ENCODE results near the gene PRRT2.
"Not testable (repeated sequence)": the region's sequence is repeated elsewhere in the genome, so short reads cannot be mapped to it uniquely, and the experiment has no call there.

Gene PRRT2

GRCh38 chr16:29811896-29812665 is at the start of gene PRRT2:
PRRT2 (plus strand) TSS chr16:29812193; CDS start chr16:29813055, 862 bp downstream.
- no peak for DNase-seq (ENCODE audit: low read depth in 2 of 2)

DNA sequence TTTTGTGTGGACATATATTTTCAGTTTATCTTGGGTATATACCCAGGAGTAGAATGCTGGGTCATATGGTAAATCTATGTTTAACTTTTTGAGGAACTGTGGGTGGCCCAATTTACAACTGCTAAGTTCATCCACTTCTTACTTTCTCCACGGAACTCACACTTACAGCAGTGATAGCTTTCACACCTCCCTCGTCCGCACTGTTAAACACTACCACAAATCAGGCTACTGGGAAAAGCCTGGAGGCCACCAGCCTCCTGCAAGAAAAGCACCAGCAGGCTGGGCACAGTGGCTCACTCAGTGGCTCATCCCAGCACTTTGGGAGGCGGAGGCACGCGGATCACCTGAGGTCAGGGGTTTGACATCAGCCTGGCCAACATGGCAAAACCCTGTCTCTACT is 48.7 kb upstream of the PRRT2 start:
- DNase-seq (ENCODE audit: low read depth in 2 of 2), result no peak

DNA sequence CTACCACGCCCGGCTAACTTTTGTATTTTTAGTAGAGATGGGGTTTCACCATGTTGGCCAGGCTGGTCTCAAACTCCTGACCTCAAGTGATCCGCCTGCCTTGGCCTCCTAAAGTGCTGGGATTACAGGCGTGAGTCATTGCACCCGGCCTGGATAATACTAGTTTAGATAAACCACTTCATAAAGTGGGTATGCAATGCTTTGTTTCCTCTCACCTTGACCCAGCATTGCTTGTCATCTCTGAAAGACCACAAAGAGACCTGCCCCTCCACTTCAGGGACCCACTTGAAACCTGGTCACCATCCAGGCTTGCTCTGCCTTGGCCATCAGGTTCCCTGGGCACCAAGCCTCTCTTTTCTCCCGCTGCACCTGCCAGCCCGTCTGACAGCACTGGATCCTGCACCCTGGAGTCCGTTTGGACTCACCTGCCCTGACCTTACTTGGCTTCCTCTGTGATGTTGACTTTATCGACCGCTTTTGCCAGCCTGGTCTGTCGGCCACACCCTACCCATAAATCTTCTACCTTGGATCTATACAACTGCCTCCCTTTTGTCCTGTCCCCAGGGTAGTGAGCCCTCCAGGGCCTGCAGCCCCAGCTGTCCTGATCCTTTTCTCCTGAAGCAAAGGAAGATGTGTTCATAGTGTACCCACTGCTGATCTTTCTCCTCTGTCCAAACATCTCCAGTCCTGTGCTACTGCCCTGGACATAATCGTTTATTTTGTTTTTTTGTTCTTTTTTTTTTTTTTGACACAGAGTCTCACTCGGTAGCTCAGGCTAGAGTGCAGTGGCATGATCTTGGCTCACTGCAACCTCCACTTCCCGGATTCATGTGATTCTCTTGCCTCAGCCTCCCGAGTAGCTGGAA is 46.6 kb upstream of the PRRT2 start:
- DNase-seq (ENCODE audit: low read depth in 2 of 2), result no peak

DNA sequence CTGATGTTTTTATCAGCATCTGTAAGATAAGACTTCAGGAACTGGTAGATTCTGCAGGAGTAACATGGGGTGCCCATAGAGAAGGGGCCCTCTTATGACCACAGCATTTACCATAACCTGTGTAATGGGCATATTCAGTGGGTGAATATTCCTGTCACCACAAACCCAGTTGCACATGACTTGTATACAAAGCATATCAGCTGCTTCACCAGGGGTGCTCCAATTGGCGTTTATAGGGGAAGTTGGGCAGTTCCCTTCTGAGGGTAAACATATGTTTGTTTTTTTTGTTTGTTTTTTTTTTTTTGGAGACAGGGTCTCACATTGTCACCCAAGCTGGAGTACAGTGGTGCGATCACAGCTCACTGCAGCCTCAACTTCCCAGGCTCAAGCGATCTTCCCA is 45.4 kb upstream of the PRRT2 start:
- no peak for DNase-seq (ENCODE audit: low read depth in 2 of 2)

- no peak for DNase-seq (ENCODE audit: low read depth in 2 of 2)
Observed at GRCh38 chr16:29767062-29767461, 44.9 kb upstream of the PRRT2 start.

- no peak for DNase-seq (ENCODE audit: low read depth in 2 of 2)
Observed at GRCh38 chr16:29769507-29769906, 42.5 kb upstream of the PRRT2 start.

GRCh38 chr16:29770250-29770929 is 41.6 kb upstream of the PRRT2 start:
- no peak for DNase-seq (ENCODE audit: low read depth in 2 of 2)

DNA sequence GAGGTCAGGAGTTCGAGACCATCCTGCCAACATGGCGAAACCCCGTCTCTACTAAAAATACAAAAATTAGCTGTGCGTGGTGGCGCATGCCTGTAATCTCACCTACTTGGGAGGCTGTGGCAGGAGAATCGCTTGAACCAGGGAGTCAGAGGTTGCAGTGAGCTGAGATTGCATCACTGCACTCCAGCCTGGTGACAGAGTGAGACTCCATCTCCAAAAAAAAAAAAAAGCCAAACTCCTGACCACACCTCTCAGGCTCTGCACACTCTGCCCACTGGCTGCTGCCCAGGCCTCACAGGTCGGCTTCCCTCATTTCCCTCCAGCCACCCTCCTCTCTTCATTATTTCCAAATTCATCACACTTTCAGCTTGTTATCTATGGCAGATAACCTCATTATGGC is 39.7 kb upstream of the PRRT2 start:
- DNase-seq (ENCODE audit: low read depth in 2 of 2), result not testable (repeated sequence)

GRCh38 chr16:29774730-29775129 is 37.3 kb upstream of the PRRT2 start:
- no peak for DNase-seq (ENCODE audit: low read depth in 2 of 2)

- no peak for DNase-seq (ENCODE audit: low read depth in 2 of 2)
Observed at GRCh38 chr16:29775742-29776408, 36.1 kb upstream of the PRRT2 start.

DNA sequence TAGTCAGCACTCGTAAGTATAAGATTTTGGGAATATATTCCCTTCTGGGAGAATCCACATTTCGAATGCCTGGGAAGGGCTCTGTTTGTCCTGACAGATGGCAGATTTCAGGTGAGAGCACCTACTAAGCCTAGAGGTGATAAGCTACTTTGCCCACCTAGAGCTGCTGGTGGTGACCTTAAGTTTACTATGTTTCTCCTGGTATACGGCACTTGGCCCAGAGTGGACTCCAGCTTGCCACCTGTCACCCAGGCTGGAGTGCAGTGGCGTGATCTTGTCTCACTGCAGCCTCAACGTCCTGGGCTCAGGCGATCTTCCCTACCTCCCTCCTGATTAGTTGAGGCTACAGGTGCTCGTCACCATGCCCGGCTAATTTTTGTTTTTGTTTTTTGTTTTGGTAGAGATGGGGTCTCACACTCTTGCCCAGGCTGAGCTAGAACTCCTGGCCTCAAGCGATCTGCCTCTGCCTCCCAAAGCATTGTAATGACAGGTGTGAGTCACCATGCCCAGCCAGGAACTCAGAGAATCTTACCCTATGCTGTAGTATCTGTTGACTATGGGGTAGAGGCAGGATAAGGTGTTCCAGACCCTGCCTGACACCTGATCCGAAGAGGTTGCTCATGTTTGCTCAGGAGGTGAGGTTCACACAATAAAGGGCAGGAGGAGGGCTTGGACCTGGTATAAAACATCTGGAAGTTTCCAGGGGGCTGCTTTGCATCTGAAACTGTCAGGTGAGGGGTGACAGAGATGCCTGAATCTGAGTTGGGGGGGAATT is 34.2 kb upstream of the PRRT2 start, which contains the start of gene ZG16:
ZG16 (plus strand) TSS at position 681 of the 775 bp plus-strand sequence. CDS start 1,011 bp downstream, outside the sequence.
- no peak for DNase-seq (ENCODE audit: low read depth in 2 of 2)

- no peak for DNase-seq (ENCODE audit: low read depth in 2 of 2)
Observed at GRCh38 chr16:29779474-29779873, 32.5 kb upstream of the PRRT2 start.

DNA sequence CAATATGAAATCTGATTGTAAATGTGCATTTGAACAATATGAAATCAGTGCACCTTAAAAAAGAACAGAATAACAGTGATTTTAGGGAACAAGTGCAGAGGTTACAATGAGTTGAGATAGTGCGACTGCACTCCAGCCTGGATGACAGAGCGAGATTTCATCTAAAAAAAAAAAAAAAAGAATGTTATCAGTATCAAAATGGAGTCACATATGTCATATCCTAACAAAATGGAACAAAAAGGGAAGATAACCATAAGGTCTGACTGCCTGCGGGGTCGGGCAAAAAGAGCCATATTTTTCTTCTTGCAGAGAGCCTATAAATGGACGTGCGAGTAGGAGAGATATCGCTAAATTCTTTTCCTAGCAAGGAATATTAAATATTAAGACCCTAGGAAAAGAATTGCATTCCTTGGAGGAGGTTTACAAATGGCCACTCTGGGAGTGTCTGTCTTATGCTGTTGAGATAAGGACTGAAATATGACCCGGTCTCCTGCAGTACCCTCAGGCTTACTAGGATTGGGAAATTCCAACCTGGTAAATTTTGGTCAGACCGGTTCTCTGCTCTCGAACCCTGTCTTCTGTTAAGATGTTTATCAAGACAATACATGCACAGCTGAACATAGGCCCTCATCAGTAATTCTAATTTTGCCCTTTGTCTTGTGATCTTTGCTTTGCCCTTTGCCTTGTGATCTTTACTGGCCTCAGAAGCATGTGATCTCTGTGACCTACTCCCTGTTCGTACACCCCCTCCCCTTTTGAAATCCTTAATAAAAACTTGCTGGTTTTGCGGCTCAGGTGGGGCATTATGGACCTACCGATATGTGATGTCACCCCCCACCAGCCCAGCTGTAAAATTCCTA is 28.7 kb upstream of the PRRT2 start:
- DNase-seq (ENCODE audit: low read depth in 2 of 2), result not testable (repeated sequence)

GRCh38 chr16:29784157-29784556 is 27.8 kb upstream of the PRRT2 start:
- DNase-seq (ENCODE audit: low read depth in 2 of 2), result no peak

GRCh38 chr16:29784901-29785500 is 27.0 kb upstream of the PRRT2 start:
- DNase-seq (ENCODE audit: low read depth in 2 of 2), result peak; percentile 50 to 54

- not testable (repeated sequence) for DNase-seq (ENCODE audit: low read depth in 2 of 2)
Observed at GRCh38 chr16:29787155-29787554, 24.8 kb upstream of the PRRT2 start.

- no peak for DNase-seq (ENCODE audit: low read depth in 2 of 2)
Observed at GRCh38 chr16:29789775-29790182, 22.2 kb upstream of the PRRT2 start.

DNA sequence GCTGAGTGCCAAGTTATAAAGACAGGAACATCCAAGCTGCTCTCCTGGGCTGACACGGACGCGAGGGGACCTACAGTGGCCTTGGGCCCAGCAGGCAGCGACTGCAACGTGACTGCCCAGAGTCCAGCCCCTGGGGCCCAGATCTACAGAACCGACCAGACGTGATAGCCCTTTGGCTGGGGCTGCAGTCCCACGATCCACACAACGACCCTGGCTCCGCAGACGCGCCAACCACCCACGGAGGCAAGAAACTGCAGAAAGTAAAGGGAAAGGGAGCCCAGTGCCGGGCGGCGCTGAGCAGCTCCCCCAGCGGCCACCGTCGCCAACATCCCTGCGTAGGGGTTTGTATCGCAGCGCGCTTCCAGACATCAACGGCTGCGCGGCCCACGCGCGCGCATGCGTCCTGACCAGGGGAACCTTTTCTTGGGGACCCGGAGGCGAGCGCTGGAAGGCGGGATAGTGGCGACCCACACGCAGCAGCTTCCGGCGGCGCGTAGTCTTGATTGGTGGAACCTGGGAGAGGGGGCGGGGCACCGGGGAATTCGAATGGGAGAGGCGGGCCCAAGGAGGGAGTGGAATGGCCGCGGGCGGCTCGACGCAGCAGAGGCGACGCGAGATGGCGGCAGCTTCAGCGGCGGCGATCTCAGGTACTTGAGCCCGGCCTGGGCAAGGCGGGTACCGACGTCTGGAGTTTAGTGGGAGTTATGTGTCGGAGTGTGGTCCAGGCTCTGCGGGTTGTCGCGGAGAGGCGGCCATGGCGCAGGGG is 21.6 kb upstream of the PRRT2 start, which contains the start of gene KIF22:
KIF22 (plus strand) TSS at position 569 of the 766 bp plus-strand sequence; CDS start at position 578, 9 bp downstream.
- peak; percentile 99 for DNase-seq (ENCODE audit: low read depth in 2 of 2)

Data from stimulated activated CD8-positive, alpha-beta memory T cell treated with anti-CD3 and anti-CD28 coated beads, Interleukin-15, amount 100 ng/mL, for 4 hours (primary cell).